Measurements from ENCODE around the gene CFTR. TPM values are rescaled to one million over a fixed set of nuclear protein-coding genes. Genes with fewer than 3 reads are reported as not detected.

The CFTR gene
- total RNA-seq, 2 donors from 2014 or later, result 251 to 329 TPM

- 3 to 4% methylated on average over 11 of the region's 11 CpGs for WGBS, 2 donors
- intact Hi-C loops (cut with DNase I), result no loop called here
- Histone ChIP-seq H3K36me3 (replicated peaks in 1 of 2; ENCODE audit: insufficient read depth in 1 of 2, low read depth in 2 of 2) (no peaks in the 10 kb centered on the region), H3K4me3 (peak overlapping the region in 1 of 2 donors; percentile 31), H3K27me3 (peaks cover 0 to 6% of the 10 kb centered on the region in 2 donors), H3K4me1 (peaks cover 12% of the 10 kb centered on the region), H3K27ac (peak overlapping the region in 3 of 4 donors; percentile 81 to 85 (median 82)), H3K9me3 (no peaks in the 10 kb centered on the region)
- peak in 1 of 3 donors; percentile 94 for TF ChIP-seq POLR2A (IDR thresholded peaks at IDR 0.05)
- TF ChIP-seq, protein P1, sequence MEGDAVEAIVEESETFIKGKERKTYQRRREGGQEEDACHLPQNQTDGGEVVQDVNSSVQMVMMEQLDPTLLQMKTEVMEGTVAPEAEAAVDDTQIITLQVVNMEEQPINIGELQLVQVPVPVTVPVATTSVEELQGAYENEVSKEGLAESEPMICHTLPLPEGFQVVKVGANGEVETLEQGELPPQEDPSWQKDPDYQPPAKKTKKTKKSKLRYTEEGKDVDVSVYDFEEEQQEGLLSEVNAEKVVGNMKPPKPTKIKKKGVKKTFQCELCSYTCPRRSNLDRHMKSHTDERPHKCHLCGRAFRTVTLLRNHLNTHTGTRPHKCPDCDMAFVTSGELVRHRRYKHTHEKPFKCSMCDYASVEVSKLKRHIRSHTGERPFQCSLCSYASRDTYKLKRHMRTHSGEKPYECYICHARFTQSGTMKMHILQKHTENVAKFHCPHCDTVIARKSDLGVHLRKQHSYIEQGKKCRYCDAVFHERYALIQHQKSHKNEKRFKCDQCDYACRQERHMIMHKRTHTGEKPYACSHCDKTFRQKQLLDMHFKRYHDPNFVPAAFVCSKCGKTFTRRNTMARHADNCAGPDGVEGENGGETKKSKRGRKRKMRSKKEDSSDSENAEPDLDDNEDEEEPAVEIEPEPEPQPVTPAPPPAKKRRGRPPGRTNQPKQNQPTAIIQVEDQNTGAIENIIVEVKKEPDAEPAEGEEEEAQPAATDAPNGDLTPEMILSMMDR (IDR thresholded peaks at IDR 0.05), result no peak
- ATAC-seq (no peak), DNase-seq (no peak)
These were observed 184 bp downstream of the CFTR start for GRCh38 chr7:117480055-117480362.

GRCh38 chr7:117480978-117481377 is 1.2 kb downstream of the CFTR start:
- Histone ChIP-seq H3K27me3 (peaks cover 0 to 6% of the 10 kb centered on the region in 2 donors), H3K4me1 (peaks cover 12% of the 10 kb centered on the region), H3K36me3 (replicated peaks in 1 of 2; ENCODE audit: insufficient read depth in 1 of 2, low read depth in 2 of 2) (no peaks in the 10 kb centered on the region), H3K9me3 (no peaks in the 10 kb centered on the region), H3K27ac (peak overlapping the region in 2 of 4 donors; percentile 81 to 85), H3K4me3 (peak overlapping the region in 1 of 2 donors; percentile 32)
- DNase-seq (no peak), ATAC-seq (no peak)
- intact Hi-C loops (cut with DNase I), result no loop called here
- TF ChIP-seq POLR2A (IDR thresholded peaks at IDR 0.05), result no peak
- TF ChIP-seq, protein P1 (IDR thresholded peaks at IDR 0.05), result no peak
- WGBS, 2 donors, result 17 to 34% methylated on average over 2 of the region's 2 CpGs

DNA sequence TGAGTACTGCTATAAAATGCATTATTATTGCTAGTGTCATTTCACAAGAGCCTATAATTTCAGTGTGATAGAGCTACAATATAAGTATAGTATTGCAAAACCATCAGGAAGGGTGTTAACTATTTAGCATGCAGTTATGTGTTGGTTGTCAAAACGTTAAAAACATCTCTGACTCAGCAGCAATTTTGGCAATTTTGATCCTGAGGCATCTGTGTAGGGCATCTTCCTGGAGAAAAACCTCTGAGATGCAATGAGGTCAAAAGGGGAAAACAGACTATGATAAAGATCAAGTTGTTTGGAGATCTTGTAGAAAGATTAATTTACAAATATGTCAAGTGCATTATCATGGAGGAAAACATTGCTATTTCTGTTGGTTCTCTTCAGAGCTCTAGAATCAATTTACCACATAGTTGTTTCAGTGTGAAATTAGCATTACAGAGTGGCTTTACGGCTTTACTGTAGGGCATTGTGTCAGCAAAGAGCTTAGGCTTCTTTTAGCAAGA is 5.3 kb downstream of the CFTR start:
- TF ChIP-seq POLR2A (IDR thresholded peaks at IDR 0.05), result no peak
- TF ChIP-seq, protein P1 (IDR thresholded peaks at IDR 0.05), result no peak
- peak overlapping the region in 1 of 2 donors; percentile 15 for H3K4me3 ChIP-seq
- H3K36me3 ChIP-seq (replicated peaks in 1 of 2; ENCODE audit: insufficient read depth in 1 of 2, low read depth in 2 of 2), result no peaks in the 10 kb centered on the region
- H3K9me3 ChIP-seq, result no peaks in the 10 kb centered on the region
- DNase-seq (no peak), ATAC-seq (no peak)
- peaks cover 2% of the 10 kb centered on the region for H3K4me1 ChIP-seq
- intact Hi-C loops (cut with DNase I), result no loop called here
- H3K27me3 ChIP-seq, result peaks cover 0 to 6% of the 10 kb centered on the region in 2 donors
- WGBS, 2 donors, result 25 to 42% methylated on average over 2 of the region's 2 CpGs
- peak overlapping the region in 2 of 4 donors; percentile 45 to 81 for H3K27ac ChIP-seq

DNA sequence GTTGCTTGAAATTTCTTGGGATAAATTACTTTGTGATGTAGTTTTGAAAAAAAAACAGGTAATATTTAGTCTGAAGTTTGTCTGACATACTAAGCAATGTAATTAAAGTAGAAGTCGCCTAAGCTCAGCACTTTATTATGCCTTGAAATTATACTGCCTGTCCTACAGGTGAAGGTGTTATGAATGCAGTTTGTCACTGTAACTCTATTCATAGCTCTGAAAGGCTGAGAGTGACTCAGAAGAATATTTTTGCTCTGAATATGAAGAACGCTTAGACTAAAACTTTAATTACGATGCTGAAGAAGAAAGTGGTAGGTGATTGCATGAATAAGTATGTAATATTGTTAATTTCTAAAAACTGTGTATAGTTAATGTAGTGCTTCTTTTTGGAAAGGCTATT is 9.2 kb downstream of the CFTR start:
- Histone ChIP-seq H3K4me3 (no peak overlapping the region), H3K4me1 (no peaks in the 10 kb centered on the region), H3K27me3 (no peaks in the 10 kb centered on the region), H3K36me3 (replicated peaks in 1 of 2; ENCODE audit: insufficient read depth in 1 of 2, low read depth in 2 of 2) (no peaks in the 10 kb centered on the region), H3K9me3 (no peaks in the 10 kb centered on the region), H3K27ac (peak overlapping the region in 1 of 4 donors; percentile 49)
- ATAC-seq (no peak), DNase-seq (no peak)
- intact Hi-C loops (cut with DNase I), result no loop called here
- 48 to 61% methylated on average over 3 of the region's 3 CpGs for WGBS, 2 donors
- TF ChIP-seq, protein P1 (IDR thresholded peaks at IDR 0.05), result no peak
- TF ChIP-seq POLR2A (IDR thresholded peaks at IDR 0.05), result no peak

DNA sequence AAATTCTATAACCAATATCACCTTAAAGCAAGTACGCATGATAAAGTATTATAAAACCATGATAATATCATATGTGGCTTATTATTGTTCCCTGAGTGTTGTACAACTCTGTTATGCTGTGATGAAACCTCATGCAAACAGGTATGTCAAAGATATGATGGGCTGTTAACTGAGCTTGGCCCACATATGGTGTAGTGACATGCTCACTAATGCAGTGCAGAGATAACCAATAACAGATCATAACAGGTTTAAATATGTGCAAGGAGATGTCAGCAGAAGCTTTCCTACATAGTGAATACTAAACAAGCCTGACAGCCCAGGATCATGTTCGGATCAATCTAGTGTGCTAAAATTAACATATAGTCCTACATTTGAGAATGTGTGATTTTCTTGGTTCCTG is 9.6 kb downstream of the CFTR start:
- intact Hi-C loops (cut with DNase I), result no loop called here
- H3K4me1 ChIP-seq, result no peaks in the 10 kb centered on the region
- DNase-seq (no peak), ATAC-seq (no peak)
- H3K36me3 ChIP-seq (replicated peaks in 1 of 2; ENCODE audit: insufficient read depth in 1 of 2, low read depth in 2 of 2), result no peaks in the 10 kb centered on the region
- TF ChIP-seq, protein P1 (IDR thresholded peaks at IDR 0.05), result no peak
- no peak for TF ChIP-seq POLR2A (IDR thresholded peaks at IDR 0.05)
- 61 to 62% methylated on average over 2 of the region's 2 CpGs for WGBS, 2 donors
- no peaks in the 10 kb centered on the region for H3K9me3 ChIP-seq
- peak overlapping the region in 1 of 4 donors; percentile 49 for H3K27ac ChIP-seq
- no peak overlapping the region for H3K4me3 ChIP-seq
- no peaks in the 10 kb centered on the region for H3K27me3 ChIP-seq

All from body of pancreas (tissue), 4 donors.